Measurements from ENCODE around the gene GRK2. TPM values are rescaled to one million over a fixed set of nuclear protein-coding genes. Genes with fewer than 3 reads are reported as not detected.

The GRK2 gene
- 100 to 1,000 TPM; 303 to 305 TPM for total RNA-seq

DNA sequence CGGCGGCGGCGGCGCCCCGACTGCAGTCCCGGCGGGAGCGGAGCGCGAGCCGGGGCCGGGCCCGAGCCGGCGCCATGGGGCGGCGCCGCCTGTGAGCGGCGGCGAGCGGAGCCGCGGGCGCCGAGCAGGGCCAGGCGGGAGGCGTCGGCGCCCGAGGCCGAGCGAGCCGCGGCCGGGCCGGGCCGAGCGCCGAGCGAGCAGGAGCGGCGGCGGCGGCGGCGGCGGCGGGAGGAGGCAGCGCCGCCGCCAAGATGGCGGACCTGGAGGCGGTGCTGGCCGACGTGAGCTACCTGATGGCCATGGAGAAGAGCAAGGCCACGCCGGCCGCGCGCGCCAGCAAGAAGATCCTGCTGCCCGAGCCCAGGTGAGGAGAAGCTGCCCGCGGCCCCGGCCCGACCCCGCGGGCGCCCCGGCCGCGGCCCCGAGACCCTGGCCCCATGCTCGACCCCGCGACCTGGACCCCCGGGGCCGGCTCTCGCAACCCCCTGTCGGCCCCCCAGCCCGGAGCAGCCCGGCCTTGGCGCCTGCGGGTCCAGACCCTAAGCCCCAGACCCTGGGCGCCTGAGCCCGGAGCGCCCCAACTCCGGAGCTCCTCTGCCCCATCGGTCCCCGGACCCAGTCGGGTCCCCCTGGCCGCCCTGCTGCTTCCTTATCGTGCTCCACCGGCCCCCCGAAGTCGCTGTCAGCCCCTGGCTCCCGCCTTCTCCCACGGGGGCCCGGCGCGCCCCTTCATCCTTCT lies at the start of gene GRK2:
TSS of gene GRK2 (plus strand) at position 25 of the 739 bp plus-strand sequence. CDS start at position 252, 227 bp downstream.
- no peaks in the 10 kb centered on the region for H3K27me3 Mint-ChIP-seq
- peaks cover 60% of the 10 kb centered on the region for H3K4me1 Mint-ChIP-seq (ENCODE audit: low read depth)
- ChIA-PET POLR2A (interaction anchor here (1.0 to 19.8 kb wide), 9 partner anchors 11 to 85 kb away, joined by 3 to 308 read pairs (median 7); partner anchors contain the start of gene ANKRD13D), CTCF (interaction anchor here (0.7 to 7.1 kb wide), 11 partner anchors 11 to 115 kb away, joined by 3 to 65 read pairs (median 6); partner anchors contain the start of genes ANKRD13D and POLD4)
- peak within 1 kb of the TSS; percentile 97 for H3K27ac Mint-ChIP-seq
- H3K36me3 Mint-ChIP-seq (ENCODE audit: low read depth): peaks cover 45% of the 10 kb centered on the region
- TF ChIP-seq, protein P1, sequence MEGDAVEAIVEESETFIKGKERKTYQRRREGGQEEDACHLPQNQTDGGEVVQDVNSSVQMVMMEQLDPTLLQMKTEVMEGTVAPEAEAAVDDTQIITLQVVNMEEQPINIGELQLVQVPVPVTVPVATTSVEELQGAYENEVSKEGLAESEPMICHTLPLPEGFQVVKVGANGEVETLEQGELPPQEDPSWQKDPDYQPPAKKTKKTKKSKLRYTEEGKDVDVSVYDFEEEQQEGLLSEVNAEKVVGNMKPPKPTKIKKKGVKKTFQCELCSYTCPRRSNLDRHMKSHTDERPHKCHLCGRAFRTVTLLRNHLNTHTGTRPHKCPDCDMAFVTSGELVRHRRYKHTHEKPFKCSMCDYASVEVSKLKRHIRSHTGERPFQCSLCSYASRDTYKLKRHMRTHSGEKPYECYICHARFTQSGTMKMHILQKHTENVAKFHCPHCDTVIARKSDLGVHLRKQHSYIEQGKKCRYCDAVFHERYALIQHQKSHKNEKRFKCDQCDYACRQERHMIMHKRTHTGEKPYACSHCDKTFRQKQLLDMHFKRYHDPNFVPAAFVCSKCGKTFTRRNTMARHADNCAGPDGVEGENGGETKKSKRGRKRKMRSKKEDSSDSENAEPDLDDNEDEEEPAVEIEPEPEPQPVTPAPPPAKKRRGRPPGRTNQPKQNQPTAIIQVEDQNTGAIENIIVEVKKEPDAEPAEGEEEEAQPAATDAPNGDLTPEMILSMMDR (IDR thresholded peaks at IDR 0.05): no peak
- peak; percentile 21 for ATAC-seq
- DNase-seq: peak; percentile 57
- H3K4me3 Mint-ChIP-seq: peak within 1 kb of the TSS; percentile 90
- intact Hi-C loops (cut with micrococcal nuclease): no loop called here
- no peaks in the 10 kb centered on the region for H3K9me3 Mint-ChIP-seq

- TF ChIP-seq, protein P1 (IDR thresholded peaks at IDR 0.05): no peak
- ATAC-seq (no peak), DNase-seq (no peak)
- Mint-ChIP-seq H3K27ac (no peak overlapping the region), H3K27me3 (no peaks in the 10 kb centered on the region), H3K4me1 (ENCODE audit: low read depth) (no peaks in the 10 kb centered on the region), H3K9me3 (no peaks in the 10 kb centered on the region), H3K36me3 (ENCODE audit: low read depth) (peaks cover 27% of the 10 kb centered on the region), H3K4me3 (no peak overlapping the region)
- CTCF ChIA-PET: no interaction called here
- POLR2A ChIA-PET: no interaction called here
- intact Hi-C loops (cut with micrococcal nuclease): no loop called here
These were observed 38.5 kb upstream of the GRK2 start for GRCh38 chr11:67227726-67228125.

DNA sequence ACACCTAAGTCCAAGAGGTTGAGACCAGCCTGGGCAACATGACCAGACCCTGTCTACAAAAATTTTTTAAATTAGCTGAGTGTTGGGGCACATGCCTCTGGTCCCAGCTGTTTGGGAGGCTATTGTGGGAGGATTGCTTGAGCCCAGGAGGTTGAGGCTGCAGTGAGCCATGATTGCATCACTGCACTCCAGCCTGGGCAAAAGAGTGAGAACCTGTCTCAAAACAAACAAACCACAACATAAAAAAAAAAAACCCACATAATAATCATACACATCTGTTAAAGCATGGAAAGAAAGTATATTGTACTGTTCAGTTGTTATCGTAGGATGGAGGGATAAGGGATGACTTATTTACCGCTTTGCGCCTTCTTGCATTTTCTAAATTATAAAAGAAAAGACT lies 35.9 kb upstream of the GRK2 start:
- peak; percentile 20 for ATAC-seq
- DNase-seq: no peak
- intact Hi-C loops (cut with micrococcal nuclease): no loop called here
- CTCF ChIA-PET: interaction anchor here (0.8 kb wide), 1 partner anchor 152 kb away, joined by 3 read pairs; no protein-coding TSS in a partner anchor
- Mint-ChIP-seq H3K9me3 (no peaks in the 10 kb centered on the region), H3K27me3 (no peaks in the 10 kb centered on the region), H3K4me3 (no peak overlapping the region), H3K27ac (no peak overlapping the region), H3K36me3 (ENCODE audit: low read depth) (peaks cover 30% of the 10 kb centered on the region), H3K4me1 (ENCODE audit: low read depth) (peaks cover 13% of the 10 kb centered on the region)
- POLR2A ChIA-PET: interaction anchor here (1.0 to 1.7 kb wide), 2 partner anchors 10 to 18 kb away, joined by 3 to 9 read pairs; no protein-coding TSS in a partner anchor
- TF ChIP-seq, protein P1 (IDR thresholded peaks at IDR 0.05): no peak

DNA sequence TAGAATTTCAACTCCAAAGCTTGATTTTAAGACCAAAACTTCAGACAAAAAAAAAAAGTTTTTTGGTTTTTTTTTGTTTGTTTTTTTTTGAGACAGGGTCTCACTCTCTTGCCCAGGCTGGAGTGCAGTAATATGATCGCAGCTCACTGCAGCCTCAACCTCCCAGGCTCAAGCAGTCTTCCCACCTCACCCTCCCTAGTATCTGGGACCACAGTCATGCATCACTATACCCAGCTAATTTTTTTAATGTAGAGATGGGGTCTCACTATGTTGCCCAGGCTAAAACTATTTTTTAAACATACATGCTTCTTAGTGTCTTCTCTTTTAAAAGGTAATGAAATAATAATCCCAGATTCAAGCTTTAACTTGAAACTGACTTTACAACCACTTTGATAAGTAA lies 35.4 kb upstream of the GRK2 start:
- no peak for ATAC-seq
- Mint-ChIP-seq H3K4me3 (no peak overlapping the region), H3K4me1 (ENCODE audit: low read depth) (peaks cover 13% of the 10 kb centered on the region), H3K27me3 (no peaks in the 10 kb centered on the region), H3K9me3 (no peaks in the 10 kb centered on the region), H3K27ac (no peak overlapping the region), H3K36me3 (ENCODE audit: low read depth) (peaks cover 30% of the 10 kb centered on the region)
- intact Hi-C loops (cut with micrococcal nuclease): no loop called here
- DNase-seq: no peak
- TF ChIP-seq, protein P1 (IDR thresholded peaks at IDR 0.05): no peak
- CTCF ChIA-PET: interaction anchor here (0.8 kb wide), 1 partner anchor 151 kb away, joined by 3 read pairs; no protein-coding TSS in a partner anchor
- POLR2A ChIA-PET: interaction anchor here (1.0 to 1.7 kb wide), 2 partner anchors 10 to 18 kb away, joined by 3 to 9 read pairs; no protein-coding TSS in a partner anchor

Data from activated CD8-positive, alpha-beta T cell treated with anti-CD3 and anti-CD28 coated beads for 36 hours (primary cell).